HG02840 (cell line): Measurements from ENCODE around the gene SLC15A1.

Source experiments
- ATAC-seq: cut with Tn5 transposase; IDR thresholded peaks from one replicate; pipeline ENCODE4 v1.9.1; 2021; ENCODE audit warnings: mild to moderate bottlenecking, moderate library complexity, moderate number of reproducible peaks; ENCODE audit not compliant: unreplicated experiment, low FRiP score

SLC15A1 gene

GRCh38 chr13:98707281-98707999, 45.0 kb downstream of the SLC15A1 start:
- ATAC-seq = no peak

GRCh38 chr13:98706446-98707110, 45.9 kb downstream of the SLC15A1 start:
- no peak for ATAC-seq

- no peak for ATAC-seq
Measured at GRCh38 chr13:98697791-98698190, 54.7 kb downstream of the SLC15A1 start.

GRCh38 chr13:98693756-98694155, 58.7 kb downstream of the SLC15A1 start:
- ATAC-seq = no peak

GRCh38 chr13:98691360-98691759, 61.1 kb downstream of the SLC15A1 start:
- ATAC-seq = no peak

- ATAC-seq = no peak
Measured at GRCh38 chr13:98690348-98691022, 62.0 kb downstream of the SLC15A1 start.

GRCh38 chr13:98689347-98689968, 63.0 kb downstream of the SLC15A1 start:
- no peak for ATAC-seq

GRCh38 chr13:98688373-98688772, 64.1 kb downstream of the SLC15A1 start:
- no peak for ATAC-seq

GRCh38 chr13:98687319-98687718, 65.2 kb downstream of the SLC15A1 start:
- ATAC-seq = no peak

GRCh38 chr13:98686270-98686669, 66.2 kb downstream of the SLC15A1 start:
- ATAC-seq = no peak

GRCh38 chr13:98685146-98685545, 67.3 kb downstream of the SLC15A1 start:
- no peak for ATAC-seq

GRCh38 chr13:98681049-98681448, 71.4 kb downstream of the SLC15A1 start:
- no peak for ATAC-seq

GRCh38 chr13:98678741-98679140, 73.7 kb downstream of the SLC15A1 start:
- ATAC-seq = no peak

- no peak for ATAC-seq
Measured at GRCh38 chr13:98677398-98677797, 75.1 kb downstream of the SLC15A1 start.

- no peak for ATAC-seq
Measured at GRCh38 chr13:98676239-98676638, 76.2 kb downstream of the SLC15A1 start.

GRCh38 chr13:98675837-98676236, 76.6 kb downstream of the SLC15A1 start:
- no peak for ATAC-seq

- no peak for ATAC-seq
Measured at GRCh38 chr13:98675066-98675465, 77.4 kb downstream of the SLC15A1 start.

GRCh38 chr13:98672947-98673613, 79.4 kb downstream of the SLC15A1 start:
- peak; percentile 65 for ATAC-seq

GRCh38 chr13:98668155-98668554, 84.3 kb downstream of the SLC15A1 start:
- no peak for ATAC-seq

- ATAC-seq = no peak
Measured at GRCh38 chr13:98665638-98665995, 86.9 kb downstream of the SLC15A1 start.
